ENCODE data around the gene RELT. TPM values are rescaled to one million over a fixed set of nuclear protein-coding genes. Genes with fewer than 3 reads are reported as not detected.

RELT gene
- total and polyA plus RNA-seq, 2 of the 13 experiments (the other 11 are each of a cell fraction or from before 2014, with no cell fraction given): 2.5 to 4.7 TPM

DNA sequence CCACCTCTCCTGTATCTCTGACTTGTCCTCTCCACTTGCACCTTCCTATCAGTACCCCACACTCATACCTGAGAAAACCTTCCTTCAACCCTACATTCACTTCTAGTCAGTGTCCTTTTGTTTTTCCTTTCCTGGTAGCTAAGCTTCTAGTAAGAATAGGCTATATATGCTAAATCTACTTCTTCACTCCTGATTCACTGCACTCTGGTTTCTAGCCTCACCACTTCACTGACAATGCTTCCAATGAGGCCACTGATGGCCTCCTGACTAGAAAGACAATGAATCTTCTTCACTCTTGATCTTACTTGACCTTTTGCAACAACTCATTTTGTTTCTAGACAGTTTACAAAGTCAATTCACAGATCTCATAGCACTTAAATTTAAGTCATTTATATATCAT lies 52.0 kb downstream of the RELT start (continued):
- no peak for TF ChIP-seq MBNL3 (CRISPR knock-in tag; conservative IDR thresholded peaks at IDR 0.05)

DNA sequence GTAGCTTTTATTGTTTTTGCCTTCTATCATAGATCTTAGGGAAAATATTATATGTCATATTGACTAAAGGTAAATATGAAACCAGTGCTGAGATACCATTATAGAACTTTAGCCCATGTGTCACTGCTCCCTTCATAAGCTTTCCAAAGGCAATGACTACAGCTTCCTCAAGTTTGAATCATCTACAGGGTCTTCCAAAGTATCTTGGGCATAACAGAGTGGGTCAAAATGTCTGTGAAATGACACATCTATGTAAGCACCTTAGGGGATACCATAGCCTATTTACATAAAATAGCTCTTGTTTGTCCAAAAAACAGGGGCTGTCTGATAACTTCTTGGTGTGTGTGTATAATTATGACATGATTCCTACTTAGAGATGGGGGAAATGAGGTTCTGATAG lies 52.5 kb downstream of the RELT start:
- no peak overlapping the region for H3K9ac ChIP-seq (ENCODE audit: insufficient read depth, low read depth, low read length)
- no peaks in the 10 kb centered on the region for H3K9me3 ChIP-seq (ENCODE audit: low read length)
- H3K27me3 ChIP-seq (ENCODE audit: control insufficient read depth in 1 of 2, insufficient read depth in 2 of 2, low read length in 2 of 2): no peaks in the 10 kb centered on the region
- no peak overlapping the region for H3K4me3 ChIP-seq (replicated peaks in 1 of 3; ENCODE audit: insufficient read depth in 1 of 3, low read depth in 2 of 3, low read length in 3 of 3)
- H3K79me2 ChIP-seq (ENCODE audit: insufficient read depth, low read length): no peaks in the 10 kb centered on the region
- DNase-seq (ENCODE audit: low spot score) (no peak), ATAC-seq (no peak), FAIRE-seq (no peak)
- peaks cover 0 to 10% of the 10 kb centered on the region in 2 experiments; a peak in 2 of 5 replicates for H3K36me3 ChIP-seq (replicated peaks in 1 of 2; ENCODE audit: control insufficient read depth in 1 of 2, insufficient read depth in 2 of 2, low read length in 2 of 2)
- no peak overlapping the region for H2AFZ ChIP-seq (ENCODE audit: low read length)
- no peaks in the 10 kb centered on the region for H3K4me1 ChIP-seq (ENCODE audit: insufficient read depth, low read length)
- BruUV-seq (replicated peaks): TSS peak; percentile 28
- in situ Hi-C loops (cut with HindIII; ENCODE audit: extremely low pct_ligation_motif_present, low pct_unique_long_range_greater_than_20kb): no loop called here
- no peaks in the 10 kb centered on the region; the same call in 1 of the 2 replicates for H4K20me1 ChIP-seq (ENCODE audit: insufficient read depth, low read length)
- intact Hi-C loops (cut with micrococcal nuclease; ENCODE audit: unreplicated experiment): no loop called here
- H3K27ac ChIP-seq (ENCODE audit: extremely low read length, insufficient read depth, low read length): no peak overlapping the region
- ChIA-PET POLR2A (no interaction called here), CTCF (ENCODE audit: low intra/inter-chr PET ratio, low total read pairs) (no interaction called here)
- no peak overlapping the region for H3K4me2 ChIP-seq (ENCODE audit: low read depth, low read length)
- TF ChIP-seq POLR2AphosphoS2 (IDR thresholded peaks at IDR 0.05; ENCODE audit: low read depth, low read length): no peak
- TF ChIP-seq ZNF768 (CRISPR knock-in tag; IDR thresholded peaks at IDR 0.05): no peak
- no peak for TF ChIP-seq ZBTB7B (CRISPR knock-in tag; IDR thresholded peaks at IDR 0.05)

DNA sequence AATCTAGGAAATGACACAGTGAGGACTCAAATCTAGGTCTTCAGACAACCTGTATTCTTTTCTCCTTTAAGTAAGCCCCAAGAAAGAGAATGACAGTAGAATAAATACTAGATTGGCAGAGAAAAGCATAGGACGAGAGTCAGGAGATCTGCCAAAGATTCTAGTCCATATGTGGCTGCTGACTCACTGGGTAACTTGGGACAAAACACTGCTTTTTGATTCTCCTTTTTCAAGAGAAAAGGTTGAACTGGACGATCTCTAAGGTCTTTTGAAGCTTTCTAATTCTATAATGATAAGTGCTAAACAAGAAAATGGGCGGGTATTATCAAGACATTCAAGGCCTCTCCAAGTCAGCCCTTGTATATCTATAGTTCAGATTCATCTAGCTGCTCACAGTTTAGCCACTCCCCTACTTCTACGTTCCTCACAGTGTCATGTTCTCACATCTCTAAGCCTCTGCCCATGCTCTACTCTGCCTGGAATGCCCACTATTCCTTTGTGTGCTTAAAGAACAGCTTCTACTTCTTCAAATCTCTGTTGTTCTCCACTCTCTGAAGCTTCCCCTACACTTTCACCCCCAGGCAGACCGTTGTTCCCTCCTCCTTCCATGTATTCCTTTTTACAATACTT lies 53.0 kb downstream of the RELT start:
- Histone ChIP-seq H4K20me1 (ENCODE audit: insufficient read depth, low read length) (no peaks in the 10 kb centered on the region; the same call in 1 of the 2 replicates), H3K9me3 (ENCODE audit: low read length) (no peaks in the 10 kb centered on the region), H3K4me1 (ENCODE audit: insufficient read depth, low read length) (no peaks in the 10 kb centered on the region), H3K4me2 (ENCODE audit: low read depth, low read length) (no peak overlapping the region), H3K79me2 (ENCODE audit: insufficient read depth, low read length) (no peaks in the 10 kb centered on the region), H3K9ac (ENCODE audit: insufficient read depth, low read depth, low read length) (no peak overlapping the region), H3K27me3 (ENCODE audit: control insufficient read depth in 1 of 2, insufficient read depth in 2 of 2, low read length in 2 of 2) (no peaks in the 10 kb centered on the region), H2AFZ (ENCODE audit: low read length) (no peak overlapping the region), H3K36me3 (replicated peaks in 1 of 2; ENCODE audit: control insufficient read depth in 1 of 2, insufficient read depth in 2 of 2, low read length in 2 of 2) (peaks cover 0 to 10% of the 10 kb centered on the region in 2 experiments; a peak in 2 of 5 replicates), H3K4me3 (replicated peaks in 1 of 3; ENCODE audit: insufficient read depth in 1 of 3, low read depth in 2 of 3, low read length in 3 of 3) (no peak overlapping the region), H3K27ac (ENCODE audit: extremely low read length, insufficient read depth, low read length) (no peak overlapping the region)
- in situ Hi-C loops (cut with HindIII; ENCODE audit: extremely low pct_ligation_motif_present, low pct_unique_long_range_greater_than_20kb): no loop called here
- DNase-seq (ENCODE audit: low spot score): no peak
- FAIRE-seq: no peak
- ChIA-PET CTCF (ENCODE audit: low intra/inter-chr PET ratio, low total read pairs) (no interaction called here), POLR2A (no interaction called here)
- no peak for ATAC-seq
- intact Hi-C loops (cut with micrococcal nuclease; ENCODE audit: unreplicated experiment): no loop called here
- no TSS peak for BruUV-seq (replicated peaks)
- 90% methylated on average over 5 of the region's 5 CpGs for WGBS (ENCODE audit: low lambda C conversion rate)
- no peak for TF ChIP-seq SMAD9 (CRISPR knock-in tag; IDR thresholded peaks at IDR 0.05)
- TF ChIP-seq ZNF10 (CRISPR knock-in tag; IDR thresholded peaks at IDR 0.05; ENCODE audit: borderline replicate concordance, low read depth): no peak
- TF ChIP-seq BHLHE40 (IDR thresholded peaks at IDR 0.05; ENCODE audit: low read length): no peak
- no peak for TF ChIP-seq ZNF552 (CRISPR knock-in tag; IDR thresholded peaks at IDR 0.05; ENCODE audit: borderline replicate concordance)
- no peak for TF ChIP-seq ZNF546 (CRISPR knock-in tag; conservative IDR thresholded peaks at IDR 0.05)
- TF ChIP-seq POLR2G (IDR thresholded peaks at IDR 0.05; ENCODE audit: low read depth, low read length): no peak
- no peak for TF ChIP-seq HHEX (CRISPR knock-in tag; IDR thresholded peaks at IDR 0.05)
- no peak for TF ChIP-seq ZNF451 (CRISPR knock-in tag; IDR thresholded peaks at IDR 0.05)
- no peak for TF ChIP-seq NFKBIZ (CRISPR knock-in tag; IDR thresholded peaks at IDR 0.05)
- TF ChIP-seq ZNF430 (CRISPR knock-in tag; IDR thresholded peaks at IDR 0.05): no peak
- TF ChIP-seq FOXM1 (CRISPR knock-in tag; IDR thresholded peaks at IDR 0.05): no peak
- TF ChIP-seq ZNF572 (CRISPR knock-in tag; IDR thresholded peaks at IDR 0.05): no peak
- TF ChIP-seq RAD21 (CRISPR knock-in tag; IDR thresholded peaks at IDR 0.05): no peak
- TF ChIP-seq NFRKB (IDR thresholded peaks at IDR 0.05): no peak
